Measurements from ENCODE around the gene DPM3.

GRCh38 chr1:155091071-155092051, 49.0 kb downstream of the DPM3 start:
- TF ChIP-seq PKNOX1 (IDR thresholded peaks at IDR 0.05) (no peak), ELF4 (IDR thresholded peaks at IDR 0.05) (no peak), SUZ12 (IDR thresholded peaks at IDR 0.05) (no peak), FOXK2 (IDR thresholded peaks at IDR 0.05) (no peak), HDGF (IDR thresholded peaks at IDR 0.05; ENCODE audit: borderline replicate concordance) (no peak), SP1 (IDR thresholded peaks at IDR 0.05) (no peak), TARDBP (IDR thresholded peaks at IDR 0.05) (no peak), FOXA1 (IDR thresholded peaks at IDR 0.05) (no peak), NFRKB (IDR thresholded peaks at IDR 0.05) (no peak), FOXM1 (IDR thresholded peaks at IDR 0.05; ENCODE audit: borderline replicate concordance) (no peak), ZNF384 (IDR thresholded peaks at IDR 0.05) (no peak), CTBP1 (IDR thresholded peaks at IDR 0.05; ENCODE audit: borderline replicate concordance) (no peak), L3MBTL2 (conservative IDR thresholded peaks at IDR 0.05) (peak; percentile 75), BHLHE40 (IDR thresholded peaks at IDR 0.05; ENCODE audit: borderline replicate concordance) (no peak)
